Measurements from ENCODE around the gene CDC42EP4.

GRCh38 chr17:73247726-73248125 is 64.1 kb downstream of the CDC42EP4 start:
- TF ChIP-seq CTCF (conservative IDR thresholded peaks at IDR 0.05; ENCODE audit: low read depth in 2 of 2) (peak in 1 of 2 experiments; percentile 22; a peak in 2 of 4 replicates), EZH2 (IDR thresholded peaks at IDR 0.05; ENCODE audit: low read depth, unreplicated experiment) (no peak), POLR2AphosphoS5 (IDR thresholded peaks at IDR 0.05; ENCODE audit: low read depth) (no peak), JUNB (IDR thresholded peaks at IDR 0.05; ENCODE audit: unreplicated experiment) (no peak)
